Activated CD8-positive, alpha-beta memory T cell treated with anti-CD3 and anti-CD28 coated beads for 4 hours (primary cell): ENCODE data around the gene TM4SF18.
"Not testable (repeated sequence)": the region's sequence is repeated elsewhere in the genome, so short reads cannot be mapped to it uniquely, and the experiment has no call there.

ENCODE experiments used
- DNase-seq, 2 donors: peaks; one replicate each; pipeline ENCODE4 v3.0.0-alpha.2; 2020; ENCODE audit warnings: low read depth in 2 of 2

TM4SF18 gene, protein sequence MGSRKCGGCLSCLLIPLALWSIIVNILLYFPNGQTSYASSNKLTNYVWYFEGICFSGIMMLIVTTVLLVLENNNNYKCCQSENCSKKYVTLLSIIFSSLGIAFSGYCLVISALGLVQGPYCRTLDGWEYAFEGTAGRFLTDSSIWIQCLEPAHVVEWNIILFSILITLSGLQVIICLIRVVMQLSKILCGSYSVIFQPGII

DNA sequence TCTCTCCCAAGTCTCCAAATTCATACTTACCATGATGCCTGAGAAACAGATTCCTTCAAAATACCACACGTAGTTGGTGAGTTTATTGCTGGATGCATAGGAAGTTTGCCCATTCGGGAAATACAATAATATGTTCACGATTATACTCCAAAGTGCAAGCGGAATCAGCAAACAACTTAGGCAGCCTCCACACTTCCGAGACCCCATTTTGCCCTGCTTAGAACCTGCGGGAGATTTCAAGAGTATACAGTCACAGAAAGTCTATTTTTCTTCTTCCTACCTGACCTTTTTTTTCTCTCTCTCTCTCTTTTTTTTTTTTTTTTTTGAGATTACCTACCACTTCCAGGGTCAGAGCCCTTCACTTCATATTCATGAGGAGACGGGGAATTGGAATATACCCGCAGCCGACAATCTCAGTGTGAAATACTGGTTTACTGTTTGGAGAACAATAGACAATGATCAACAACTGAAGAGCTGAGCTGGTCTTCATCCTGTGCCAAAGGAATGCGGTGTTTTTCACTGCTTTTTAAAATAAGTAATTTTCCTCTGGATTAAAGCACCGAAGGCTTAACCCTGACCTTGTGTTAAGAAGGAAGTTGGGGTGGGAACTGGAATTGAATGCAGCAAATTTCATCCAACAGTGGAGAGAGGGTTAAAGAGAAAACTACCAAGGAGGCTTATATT, at the start of gene TM4SF18:
TSS of gene TM4SF18 (minus strand) at position 461 of the 684 bp plus-strand sequence. CDS start at position 207, 254 bp downstream.
- DNase-seq = no peak

DNA sequence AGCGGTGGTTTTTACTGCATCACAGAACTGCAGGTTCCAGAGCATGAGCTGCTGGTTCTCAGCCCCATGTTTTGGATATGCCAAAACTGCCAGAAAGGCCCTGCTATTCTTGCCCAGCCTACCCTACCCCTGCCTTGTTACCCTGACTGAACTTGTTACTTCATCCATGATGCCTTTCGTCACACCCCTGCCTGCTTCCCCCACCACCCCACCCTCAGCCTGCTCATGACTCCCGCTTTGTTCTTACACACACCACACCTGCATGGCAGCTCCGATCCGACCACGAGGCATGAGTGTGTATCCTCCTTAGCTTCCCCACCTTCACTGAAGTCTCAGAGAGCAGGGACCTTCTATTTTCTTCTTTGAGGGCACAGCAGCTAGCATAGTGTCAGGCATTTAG, 49.1 kb upstream of the TM4SF18 start:
- DNase-seq = no peak

DNA sequence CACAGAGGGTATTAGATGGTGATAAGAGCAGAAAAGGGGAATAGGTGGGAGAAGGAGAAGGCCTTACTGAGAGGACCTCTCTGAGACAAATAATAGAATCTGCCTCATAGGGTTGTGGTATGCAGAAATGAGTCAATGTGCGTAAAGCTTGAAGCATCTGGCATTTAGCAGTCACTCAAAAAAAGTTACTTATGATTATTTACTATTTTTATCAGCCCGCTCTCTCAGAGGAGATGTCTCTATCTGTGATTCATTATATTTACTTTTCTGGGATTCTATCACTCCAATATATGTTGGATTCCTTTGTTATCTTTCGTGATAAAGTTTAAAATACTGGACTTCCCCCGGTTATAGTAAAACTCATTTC, 48.6 kb upstream of the TM4SF18 start:
- no peak for DNase-seq

DNA sequence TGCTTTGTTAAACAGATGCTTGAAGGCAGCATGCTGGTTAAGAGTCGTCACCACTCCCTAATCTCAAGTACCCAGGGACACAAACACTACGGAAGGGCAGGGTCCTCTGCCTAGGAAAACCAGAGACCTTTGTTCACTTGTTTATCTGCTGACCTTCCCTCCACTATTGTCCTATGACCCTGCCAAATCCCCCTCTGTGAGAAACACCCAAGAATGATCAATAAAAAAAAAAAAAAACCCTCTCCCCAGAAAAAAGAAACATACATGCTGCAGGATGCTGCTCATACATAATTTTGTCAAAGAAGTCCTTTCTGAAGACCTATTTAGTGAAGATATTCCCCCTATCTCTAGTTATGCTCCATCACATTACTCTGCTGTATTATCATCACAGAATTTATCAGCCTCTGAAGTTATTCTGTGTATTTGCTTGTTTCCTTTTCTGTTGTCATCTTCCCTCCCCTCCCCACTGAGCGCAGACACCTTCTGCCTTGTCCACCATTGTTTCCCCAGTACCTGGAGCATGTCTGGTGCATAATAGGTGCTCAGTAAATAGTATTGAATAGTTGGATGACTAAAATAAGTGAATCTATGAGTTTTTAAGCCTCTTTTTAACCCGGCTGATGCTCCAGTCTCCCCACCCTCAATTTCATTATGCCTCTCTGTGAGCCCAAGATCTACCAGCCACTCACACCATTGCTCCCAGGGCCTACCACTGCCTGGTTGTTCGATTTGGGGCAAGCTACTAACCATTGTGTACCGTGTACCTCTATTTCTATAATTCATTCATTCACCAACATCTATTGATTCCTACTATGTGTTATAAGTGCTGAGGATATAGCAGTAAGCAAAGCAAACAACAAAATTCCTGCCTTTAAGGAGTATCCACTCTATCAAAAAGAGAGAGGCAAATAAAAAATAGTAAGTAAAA, 48.0 kb upstream of the TM4SF18 start:
- no peak for DNase-seq

DNA sequence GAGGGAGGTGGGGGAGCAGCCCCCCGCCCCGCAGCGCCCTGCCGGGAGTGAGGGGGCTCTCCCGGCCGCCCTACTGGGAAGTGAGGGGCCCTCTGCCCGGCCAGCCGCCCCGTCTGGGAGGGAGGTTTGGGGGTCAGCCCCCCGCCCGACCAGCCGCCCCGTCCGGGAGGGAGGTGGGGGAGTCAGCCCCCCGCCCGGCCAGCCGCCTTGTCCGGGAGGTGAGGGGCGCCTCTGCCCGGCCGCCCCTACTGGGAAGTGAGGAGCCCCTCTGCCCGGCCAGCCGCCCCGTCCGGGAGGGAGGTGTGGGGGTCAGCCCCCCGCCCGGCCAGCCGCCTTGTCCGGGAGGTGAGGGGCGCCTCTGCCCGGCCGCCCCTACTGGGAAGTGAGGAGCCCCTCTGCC, 46.8 kb upstream of the TM4SF18 start:
- DNase-seq = not testable (repeated sequence)

DNA sequence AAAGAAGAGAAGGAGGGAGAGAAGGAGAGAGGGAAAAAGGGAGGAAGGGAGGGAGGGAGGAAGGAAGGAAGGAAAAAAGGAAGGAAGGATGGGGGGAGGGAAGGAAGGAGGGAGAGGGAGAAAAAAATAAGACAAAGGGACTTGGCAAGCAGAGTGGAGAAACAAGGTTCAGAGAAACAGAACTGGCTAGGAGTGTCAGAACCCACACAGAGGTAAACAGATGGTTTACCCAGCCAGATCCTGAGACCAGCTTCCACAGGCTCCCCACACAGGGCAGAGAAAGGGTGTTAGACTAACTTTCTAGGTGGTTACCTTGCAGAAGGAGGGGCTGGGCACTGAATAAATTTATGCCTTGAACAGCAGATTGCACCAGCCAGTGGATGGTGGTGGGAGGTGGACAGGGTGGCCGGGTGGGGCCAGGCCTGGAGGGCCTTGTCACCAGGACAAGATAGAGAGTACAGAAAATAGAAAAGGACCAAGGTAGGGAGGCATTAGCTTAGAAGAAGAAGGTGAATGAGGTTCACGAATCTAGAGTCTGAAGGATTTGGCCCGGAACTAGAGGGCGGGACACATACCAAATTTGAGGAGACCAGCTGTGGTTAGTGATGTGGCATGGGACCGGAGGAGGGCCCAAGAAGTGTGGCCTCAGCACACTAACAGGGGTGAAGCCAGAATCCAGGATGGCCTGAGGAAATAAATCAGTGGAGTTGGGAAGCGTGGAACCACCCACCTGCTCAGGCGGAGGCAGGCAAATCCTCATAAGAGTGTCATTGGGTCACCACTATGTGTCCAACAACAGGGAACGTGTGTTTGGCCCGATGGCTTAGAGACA, 45.3 kb upstream of the TM4SF18 start:
- no peak for DNase-seq

DNA sequence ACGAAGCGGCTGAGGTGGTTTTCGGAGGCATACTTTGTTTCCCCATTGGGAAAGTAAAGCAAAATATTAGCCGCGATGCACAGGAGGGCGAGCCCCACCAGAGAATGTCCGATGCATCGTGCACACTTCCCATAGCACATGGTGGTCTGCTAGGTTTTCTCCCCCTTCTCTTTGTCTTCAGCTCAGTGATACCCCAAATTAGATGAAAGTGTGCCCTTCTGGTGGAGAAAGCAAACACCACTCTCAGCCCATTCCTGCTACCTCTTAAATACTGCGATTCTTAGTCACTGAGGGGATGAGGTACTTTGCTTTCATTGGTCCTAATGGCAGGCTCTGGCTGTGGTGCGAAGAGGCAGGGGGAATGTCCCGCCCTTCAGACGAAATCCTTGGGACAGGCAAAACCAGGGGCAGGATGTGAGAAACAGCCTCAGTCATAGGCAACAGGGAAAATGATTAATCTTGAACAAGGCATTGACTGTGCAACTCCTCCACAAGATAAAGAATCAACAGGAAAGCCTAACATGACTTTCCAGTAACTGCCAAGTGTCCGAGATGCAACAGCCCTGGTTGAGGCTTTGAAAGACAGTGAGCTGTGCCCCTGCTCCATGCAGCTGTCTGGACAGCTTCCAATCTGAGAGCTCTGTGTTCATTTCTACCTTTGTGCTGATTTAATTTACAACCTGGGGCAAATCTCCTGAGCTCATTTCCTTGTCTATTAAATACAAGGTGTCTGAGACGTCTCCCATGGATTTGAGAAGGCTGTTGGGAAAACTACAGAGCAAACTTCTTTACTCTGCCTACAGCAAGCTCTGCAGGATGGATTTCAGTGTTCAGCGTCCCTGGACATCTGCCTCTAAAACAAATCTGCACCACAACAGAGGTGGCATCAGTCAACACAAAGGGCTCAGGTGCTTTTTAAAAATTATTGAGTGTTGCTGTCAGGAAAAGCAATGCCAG, 44.2 kb upstream of the TM4SF18 start, which contains the start of gene TM4SF1:
TSS of gene TM4SF1 (minus strand) at position 242 of the 957 bp plus-strand sequence. CDS start at position 140, 102 bp downstream.
- DNase-seq = no peak

DNA sequence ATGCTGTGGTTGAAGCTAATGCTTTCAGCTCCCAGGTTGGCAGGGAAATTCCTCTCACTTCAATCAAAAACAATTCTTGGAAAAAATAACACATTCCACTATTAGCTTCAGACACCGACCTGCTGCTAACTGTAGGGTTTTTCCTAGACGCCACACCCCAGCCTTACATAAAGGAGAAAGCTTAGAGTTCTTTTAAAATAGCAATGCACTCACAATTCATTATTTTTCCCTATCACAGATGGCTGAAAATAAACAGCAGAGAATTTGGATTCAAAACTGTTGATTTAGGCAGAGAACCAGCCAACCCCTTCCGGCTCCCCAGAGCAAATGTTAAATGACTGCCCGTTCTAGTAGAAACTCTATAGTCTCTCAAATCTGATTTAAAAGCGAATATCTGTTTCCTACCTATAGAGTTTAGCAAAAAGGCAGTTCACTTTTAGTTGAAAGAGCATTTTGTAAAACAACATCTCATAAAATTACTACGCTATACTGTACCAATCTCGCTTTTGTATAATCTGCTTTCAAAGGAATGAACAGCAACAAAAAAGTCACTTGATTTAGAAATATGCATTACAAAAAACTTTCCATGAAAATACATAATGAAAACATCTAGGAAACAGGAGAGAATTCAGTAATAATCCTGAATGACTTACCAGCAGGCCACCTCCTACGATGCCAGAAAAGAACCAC, 43.4 kb upstream of the TM4SF18 start:
- DNase-seq = no peak

DNA sequence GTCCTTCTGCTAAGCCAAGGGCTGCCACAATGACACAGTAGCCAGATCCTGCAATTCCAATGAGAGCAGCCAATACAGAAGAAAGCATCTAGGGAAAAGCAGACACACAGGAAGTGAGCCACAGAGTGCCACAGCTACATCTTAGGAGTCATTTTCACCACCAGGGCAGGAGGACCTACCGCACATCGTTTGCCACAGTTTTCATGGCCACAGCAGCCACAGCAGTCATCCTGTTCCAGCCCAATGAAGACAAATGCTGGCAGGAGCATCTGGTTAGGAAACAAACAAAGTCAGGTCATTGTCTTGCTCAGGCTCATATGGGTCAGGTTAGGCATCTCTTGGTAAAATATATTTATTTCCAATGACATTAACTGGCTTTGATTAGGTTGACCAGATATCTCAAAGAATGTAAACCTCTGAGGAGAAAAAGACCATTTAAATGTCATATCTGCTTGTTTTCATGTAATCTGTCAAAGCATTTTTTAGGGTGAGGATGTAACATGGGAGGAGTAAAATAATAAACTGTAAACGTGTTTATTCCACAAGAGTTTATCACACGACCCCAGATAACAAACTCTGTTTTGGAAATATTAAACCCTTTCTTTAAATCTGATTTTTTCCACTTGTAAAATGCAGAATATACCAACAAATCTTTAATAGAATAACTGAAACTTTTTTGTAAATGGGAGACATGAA, 42.2 kb upstream of the TM4SF18 start:
- no peak for DNase-seq

DNA sequence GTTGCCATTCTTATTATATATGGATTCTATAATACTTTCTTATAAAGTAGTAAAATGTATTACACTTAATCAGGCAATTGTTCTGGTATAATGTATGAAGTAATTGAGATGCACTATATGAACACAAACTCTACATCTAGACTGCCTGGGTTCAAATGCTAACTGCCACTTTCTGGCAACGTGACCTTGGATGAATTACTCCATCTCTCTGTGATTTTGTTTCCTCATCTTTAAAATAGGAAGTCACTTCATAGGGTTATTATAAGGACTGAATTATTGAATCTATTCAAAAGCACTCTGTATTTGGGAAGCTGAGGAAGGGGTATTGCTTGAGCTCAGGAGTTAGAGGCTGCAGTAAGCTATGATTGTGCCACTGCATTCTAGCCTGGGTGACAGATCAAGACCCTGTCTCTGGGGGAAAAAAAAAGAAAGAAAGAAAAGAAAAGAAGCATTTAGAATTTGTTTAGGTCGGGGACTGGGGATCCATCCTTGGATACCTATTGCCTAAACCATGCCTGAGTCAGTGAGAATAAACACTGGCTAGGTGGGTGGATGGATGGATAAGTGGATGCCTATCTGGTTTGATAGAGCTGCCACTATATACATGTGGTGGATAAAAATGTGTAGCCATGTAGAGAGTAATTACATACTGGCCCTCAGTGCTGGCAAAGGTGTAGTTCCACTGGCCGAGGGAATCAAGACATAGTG, 41.5 kb upstream of the TM4SF18 start:
- DNase-seq = no peak

DNA sequence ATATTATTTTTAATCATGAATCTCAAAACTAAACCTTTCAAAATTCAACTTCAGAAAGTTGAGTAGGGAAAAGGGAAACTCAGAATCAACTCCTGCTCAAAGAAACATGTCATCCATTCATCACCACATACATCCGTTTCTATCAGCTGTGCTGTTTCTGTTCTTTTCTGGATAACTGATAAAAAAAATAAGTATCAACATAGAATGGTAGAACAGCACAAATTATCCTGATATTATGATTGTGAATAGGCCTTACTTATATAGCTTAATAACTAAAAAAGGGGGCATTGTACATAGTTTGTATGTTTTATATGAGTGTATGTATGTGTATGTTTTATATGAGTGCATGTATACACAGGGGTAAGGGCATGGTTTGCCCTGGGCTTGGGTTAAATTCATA, 41.0 kb upstream of the TM4SF18 start:
- DNase-seq = no peak

DNA sequence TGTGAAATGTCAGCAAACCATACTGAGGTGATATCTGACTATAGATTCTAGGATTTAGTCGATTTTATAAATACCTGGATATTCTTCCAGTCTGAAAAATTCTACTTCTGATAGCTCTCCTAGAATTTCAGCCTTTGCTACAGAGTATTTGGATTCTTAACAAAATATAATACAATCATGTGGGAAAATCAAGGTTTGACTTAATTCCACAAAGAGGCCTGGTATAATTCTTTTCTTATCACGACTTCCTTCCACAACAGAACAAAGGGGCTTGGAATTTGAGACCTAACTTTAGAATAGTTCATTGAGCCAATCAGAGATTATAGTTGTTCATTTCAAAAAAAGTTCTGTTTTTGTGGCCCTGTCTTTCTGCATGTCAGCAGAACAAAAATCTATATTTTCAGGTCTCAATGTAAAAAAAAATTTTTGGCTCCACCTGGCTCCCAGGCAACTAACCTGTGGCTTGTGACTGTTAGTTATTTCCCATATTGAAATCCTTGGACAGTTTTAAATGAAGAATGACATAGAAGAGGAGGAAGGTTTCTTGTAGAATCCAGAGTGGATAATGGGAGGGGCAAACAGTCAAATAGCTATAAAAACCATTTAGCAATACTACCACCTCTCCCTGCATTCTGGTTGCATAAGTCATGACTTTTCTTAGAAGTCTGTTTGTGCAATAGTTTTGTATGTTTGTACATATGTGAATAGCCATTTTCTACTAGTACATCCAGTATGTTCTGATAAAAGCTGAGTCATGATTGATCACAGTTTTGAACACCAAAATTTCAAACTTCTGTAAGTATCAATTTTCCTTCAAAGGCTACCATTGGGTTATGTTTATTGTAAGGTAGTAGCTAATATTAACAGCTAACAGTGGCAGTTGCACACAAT, 40.0 kb upstream of the TM4SF18 start:
- DNase-seq = no peak

DNA sequence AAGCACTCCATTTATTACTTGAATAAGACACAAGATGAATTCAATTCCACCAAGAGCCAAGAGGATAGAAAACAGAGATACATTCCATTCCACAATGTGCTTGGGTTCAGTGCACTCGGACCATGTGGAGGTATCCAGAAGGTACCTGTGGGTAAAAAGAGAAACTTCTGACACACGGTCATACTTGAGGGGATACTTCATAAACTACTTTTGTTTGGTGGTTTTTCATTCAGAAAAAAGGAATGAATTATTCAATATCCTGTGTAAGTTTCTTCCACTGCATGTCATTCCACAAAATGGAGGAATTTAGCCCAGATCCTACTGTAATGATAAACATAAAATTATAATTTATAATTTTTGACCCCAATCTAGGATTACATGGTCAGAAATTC, 38.3 kb upstream of the TM4SF18 start:
- no peak for DNase-seq

DNA sequence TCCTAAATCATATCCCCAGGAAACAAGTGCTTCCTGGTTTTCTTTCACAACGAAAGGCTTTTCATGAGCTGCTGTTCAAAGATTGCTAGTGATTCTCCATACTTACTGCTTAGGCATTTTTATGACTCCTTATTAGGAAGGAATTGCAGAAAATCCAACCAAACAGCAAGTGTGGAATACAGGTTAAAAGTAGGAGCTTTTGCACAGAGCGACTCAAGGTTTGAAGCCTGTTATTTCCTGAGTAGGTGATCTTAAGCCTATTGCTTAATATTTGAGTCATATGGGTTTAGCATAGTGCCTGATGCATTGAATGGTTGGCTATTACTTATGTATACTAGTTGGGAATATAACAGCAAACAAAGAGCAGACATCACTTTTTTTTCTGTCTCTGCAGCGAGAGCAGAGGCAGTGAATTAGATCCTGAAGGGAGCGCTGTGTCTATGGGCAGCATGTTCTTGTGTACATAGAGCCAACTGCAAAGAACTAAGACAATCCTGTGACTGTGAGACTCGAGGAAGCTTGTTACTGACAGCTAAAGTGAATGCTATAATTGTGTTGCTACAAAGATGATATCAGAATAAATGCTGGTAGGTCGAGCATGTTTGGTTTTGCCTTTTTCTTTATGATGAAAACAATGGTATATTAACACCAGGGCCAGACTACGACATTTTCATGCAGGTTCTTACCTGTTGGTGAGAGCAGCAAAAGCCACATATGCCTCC, 37.7 kb upstream of the TM4SF18 start:
- DNase-seq = no peak

DNA sequence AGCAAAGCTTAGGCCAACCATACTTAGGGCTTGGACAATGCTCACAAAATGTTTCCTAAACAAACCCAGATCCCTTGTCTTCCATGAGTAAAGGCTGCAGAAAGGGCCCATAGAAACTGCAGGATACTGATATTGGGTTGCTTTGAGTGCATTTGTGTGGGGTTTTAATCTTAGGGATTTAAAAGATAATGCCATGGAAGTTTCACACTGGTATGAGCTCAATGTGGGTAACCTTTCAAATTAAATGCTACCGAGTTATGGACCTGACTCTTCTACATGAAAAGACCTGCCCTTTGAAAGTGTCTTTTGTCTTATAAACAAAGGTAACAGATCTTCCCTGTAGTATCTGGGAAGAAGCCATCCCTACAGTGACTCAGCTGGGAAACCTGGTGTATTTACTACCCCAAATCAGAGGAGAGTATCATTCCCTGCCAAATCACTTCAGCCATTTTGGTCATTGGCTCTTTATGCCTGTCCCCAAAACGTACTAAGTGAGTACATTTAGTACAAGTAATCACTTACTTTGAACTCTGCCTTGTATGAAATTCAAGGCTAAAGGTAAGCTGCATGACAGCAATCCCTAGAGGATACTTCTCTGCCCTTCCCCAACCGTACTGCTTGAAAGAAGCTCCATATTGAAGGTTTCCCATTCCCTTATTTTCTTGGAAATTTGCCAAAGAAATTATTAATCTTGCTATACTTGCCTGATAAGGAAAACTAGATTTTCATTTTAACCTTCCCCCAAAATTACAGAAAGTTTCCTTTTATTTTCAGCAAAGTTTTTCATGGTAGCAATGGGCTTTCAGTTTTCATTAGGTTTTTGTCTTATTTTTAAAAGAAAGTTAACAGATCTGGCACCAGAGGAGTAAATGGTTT, 36.8 kb upstream of the TM4SF18 start:
- DNase-seq = no peak
